ENCODE measurements around the gene FMNL2.
A peak's percentile ranks its signal among the peaks of the same experiment; 100 is the strongest.

Gene FMNL2

GRCh38 chr2:152558158-152558984 lies 223.4 kb downstream of the FMNL2 start:
- DNase-seq (ENCODE audit: low spot score): peak; percentile 6

GRCh38 chr2:152559008-152559407 lies 224.0 kb downstream of the FMNL2 start:
- no peak for DNase-seq (ENCODE audit: low spot score)

GRCh38 chr2:152560166-152560565 lies 225.2 kb downstream of the FMNL2 start:
- no peak for DNase-seq (ENCODE audit: low spot score)

- DNase-seq (ENCODE audit: low spot score): no peak
Observed at GRCh38 chr2:152560873-152561595, 226.1 kb downstream of the FMNL2 start.

- DNase-seq (ENCODE audit: low spot score): no peak
Observed at GRCh38 chr2:152562198-152562884, 227.4 kb downstream of the FMNL2 start.

- DNase-seq (ENCODE audit: low spot score): no peak
Observed at GRCh38 chr2:152563764-152564163, 228.8 kb downstream of the FMNL2 start.

GRCh38 chr2:152564754-152565551 lies 230.0 kb downstream of the FMNL2 start:
- DNase-seq (ENCODE audit: low spot score): no peak

- no peak for DNase-seq (ENCODE audit: low spot score)
Observed at GRCh38 chr2:152565884-152566727, 231.1 kb downstream of the FMNL2 start.

- DNase-seq (ENCODE audit: low spot score): no peak
Observed at GRCh38 chr2:152566728-152567069, 231.7 kb downstream of the FMNL2 start.

GRCh38 chr2:152568531-152568930 lies 233.6 kb downstream of the FMNL2 start:
- DNase-seq (ENCODE audit: low spot score): no peak

- DNase-seq (ENCODE audit: low spot score): no peak
Observed at GRCh38 chr2:152569186-152569585, 234.2 kb downstream of the FMNL2 start.

GRCh38 chr2:152571048-152571766 lies 236.2 kb downstream of the FMNL2 start:
- no peak for DNase-seq (ENCODE audit: low spot score)

GRCh38 chr2:152572031-152572430 lies 237.1 kb downstream of the FMNL2 start:
- no peak for DNase-seq (ENCODE audit: low spot score)

- no peak for DNase-seq (ENCODE audit: low spot score)
Observed at GRCh38 chr2:152573168-152573567, 238.2 kb downstream of the FMNL2 start.

GRCh38 chr2:152577579-152577978 lies 242.6 kb downstream of the FMNL2 start:
- no peak for DNase-seq (ENCODE audit: low spot score)

GRCh38 chr2:152578573-152578972 lies 243.6 kb downstream of the FMNL2 start:
- no peak for DNase-seq (ENCODE audit: low spot score)

- DNase-seq (ENCODE audit: low spot score): no peak
Observed at GRCh38 chr2:152580714-152581113, 245.7 kb downstream of the FMNL2 start.

- no peak for DNase-seq (ENCODE audit: low spot score)
Observed at GRCh38 chr2:152581360-152581759, 246.4 kb downstream of the FMNL2 start.

GRCh38 chr2:152582081-152582480 lies 247.1 kb downstream of the FMNL2 start:
- no peak for DNase-seq (ENCODE audit: low spot score)

- DNase-seq (ENCODE audit: low spot score): no peak
Observed at GRCh38 chr2:152583512-152584229, 248.7 kb downstream of the FMNL2 start.
